Cardiac muscle cell (in vitro differentiated cells and primary cell): ENCODE data around the gene MEGF9. TPM values are rescaled to one million over a fixed set of nuclear protein-coding genes. Genes with fewer than 3 reads are reported as not detected.

Experiments
- DNase-seq, 2 donors: peaks; one replicate each; pipeline versions ENCODE4 v3.0.0 to v3.0.0-alpha.2; 2010 to 2017; ENCODE audit warnings: low read depth in 1 of 2, low spot score in 1 of 2
- H3K27ac ChIP-seq: fragments of 200-600 bp; sonication (generic); 2 replicates; pipeline ENCODE4 v1.5.1; 2016
- H3K27me3 ChIP-seq: fragments of 200-600 bp; sonication (generic); 2 replicates; pipeline ENCODE4 v1.6.0; 2016; ENCODE audit warnings: control low read depth
- H3K36me3 ChIP-seq: fragments of 200-600 bp; sonication (generic); 2 replicates; pipeline ENCODE4 v1.5.1; 2016; ENCODE audit warnings: control low read depth
- H3K4me1 ChIP-seq: fragments of 200-600 bp; sonication (generic); 2 replicates; pipeline ENCODE4 v1.8.1; 2017; ENCODE audit warnings: low read depth, mild to moderate bottlenecking, mixed run types
- H3K4me3 ChIP-seq: fragments of 200-600 bp; sonication (generic); 2 replicates; pipeline ENCODE4 v1.5.1; 2016; ENCODE audit warnings: mild to moderate bottlenecking
- H3K9me3 ChIP-seq: fragments of 200-600 bp; sonication (generic); 2 replicates; pipeline ENCODE4 v1.5.1; 2017; ENCODE audit warnings: low read depth, mild to moderate bottlenecking, control low read depth
- CTCF ChIP-seq: IDR thresholded peaks from 2 replicates; pipeline ENCODE4 v1.5.1; 2012; ENCODE audit warnings: low read depth, mild to moderate bottlenecking, low read length
- polyA plus RNA-seq: library from polyadenylated mRNA; unstranded; fragments of >200 nt; fragmentation: Nextera tagmentation; extraction: Ambion mirVana; gene quantifications from 2 replicates; pipeline ENCODE4 v1.2.1, GENCODE V29; 2016
- total RNA-seq: library from RNA; depleted of rRNA; stranded (reverse); fragments of >200 nt; gene quantifications from 2 replicates; pipeline ENCODE4 v1.2.3, GENCODE V29; 2016

Gene MEGF9
- total and polyA plus RNA-seq, 2 experiments from 2014 or later: 0.60 to 1.8 TPM

- no peaks in the 10 kb centered on the region for H3K9me3 ChIP-seq
- no peak for TF ChIP-seq CTCF
- no peak overlapping the region for H3K27ac ChIP-seq
- no peak overlapping the region for H3K4me3 ChIP-seq
- peak in 1 of 2 donors; percentile 62 for DNase-seq
- H3K36me3 ChIP-seq: no peaks in the 10 kb centered on the region
- peaks cover 97% of the 10 kb centered on the region for H3K27me3 ChIP-seq
- H3K4me1 ChIP-seq: no peaks in the 10 kb centered on the region
Measured at GRCh38 chr9:120692901-120693699, 21.2 kb downstream of the MEGF9 start.

- Histone ChIP-seq H3K27ac (no peak overlapping the region), H3K4me1 (no peaks in the 10 kb centered on the region), H3K27me3 (peaks cover 97% of the 10 kb centered on the region), H3K9me3 (no peaks in the 10 kb centered on the region), H3K4me3 (no peak overlapping the region), H3K36me3 (no peaks in the 10 kb centered on the region)
- no peak for DNase-seq
- TF ChIP-seq CTCF: no peak
Measured at GRCh38 chr9:120690372-120690771, 23.9 kb downstream of the MEGF9 start.

- TF ChIP-seq CTCF: no peak
- Histone ChIP-seq H3K4me3 (no peak overlapping the region), H3K9me3 (no peaks in the 10 kb centered on the region), H3K36me3 (no peaks in the 10 kb centered on the region), H3K27me3 (peaks cover 92% of the 10 kb centered on the region), H3K27ac (no peak overlapping the region), H3K4me1 (no peaks in the 10 kb centered on the region)
- DNase-seq: peak in 1 of 2 donors; percentile 13
Measured at GRCh38 chr9:120689860-120690259, 24.4 kb downstream of the MEGF9 start.

- Histone ChIP-seq H3K36me3 (no peaks in the 10 kb centered on the region), H3K27me3 (peaks cover 81% of the 10 kb centered on the region), H3K4me1 (peaks cover 9% of the 10 kb centered on the region), H3K27ac (no peak overlapping the region), H3K9me3 (no peaks in the 10 kb centered on the region), H3K4me3 (no peak overlapping the region)
- no peak for DNase-seq
- TF ChIP-seq CTCF: no peak
Measured at GRCh38 chr9:120688758-120689157, 25.5 kb downstream of the MEGF9 start.

GRCh38 chr9:120683150-120683549, 31.1 kb downstream of the MEGF9 start:
- H3K36me3 ChIP-seq: no peaks in the 10 kb centered on the region
- no peak overlapping the region for H3K27ac ChIP-seq
- no peaks in the 10 kb centered on the region for H3K9me3 ChIP-seq
- no peak overlapping the region for H3K4me3 ChIP-seq
- no peak for DNase-seq
- no peak for TF ChIP-seq CTCF
- peaks cover 64% of the 10 kb centered on the region for H3K27me3 ChIP-seq
- peaks cover 9% of the 10 kb centered on the region for H3K4me1 ChIP-seq
